OCI-LY1 (cell line): ENCODE results near the gene MRC2.

Source experiments
- EZH2 ChIP-seq: fragments of 200-600 bp; sonication (generic), shearing (Covaris generic); IDR thresholded peaks from 2 replicates; pipeline ENCODE4 v1.8.0; 2017; ENCODE audit warnings: borderline replicate concordance, mixed run types, mild to moderate bottlenecking, antibody characterized with exemption, low read length, moderate library complexity, mixed read lengths
- TF ChIP-seq, protein P1 (sequence below): fragments of 200-600 bp; sonication (generic), shearing (Covaris generic); IDR thresholded peaks from 2 replicates; pipeline ENCODE4 v1.5.1; 2017; ENCODE audit warnings: mild to moderate bottlenecking, antibody characterized with exemption, low read length, moderate library complexity, mixed read lengths

DNA sequence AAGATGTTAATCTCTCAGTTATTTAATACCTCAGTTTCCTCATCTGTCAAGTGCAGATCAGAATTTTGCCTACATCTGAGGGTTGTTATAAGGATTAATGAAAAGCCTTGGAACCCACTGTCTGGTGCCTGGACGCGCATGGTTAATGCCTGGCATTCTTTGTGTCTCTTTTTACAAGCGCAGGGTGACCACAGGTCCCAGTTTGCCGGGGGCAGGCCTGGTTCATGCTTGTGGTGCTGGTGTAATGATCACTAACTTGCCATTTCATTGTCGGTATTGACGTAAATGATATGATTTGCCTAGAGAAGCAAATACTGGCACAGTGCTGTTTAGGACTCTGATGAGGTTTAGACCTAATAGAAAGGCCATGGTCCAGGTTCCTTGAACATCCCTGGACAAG lies 23.1 kb downstream of the MRC2 start:
- TF ChIP-seq, protein P1, sequence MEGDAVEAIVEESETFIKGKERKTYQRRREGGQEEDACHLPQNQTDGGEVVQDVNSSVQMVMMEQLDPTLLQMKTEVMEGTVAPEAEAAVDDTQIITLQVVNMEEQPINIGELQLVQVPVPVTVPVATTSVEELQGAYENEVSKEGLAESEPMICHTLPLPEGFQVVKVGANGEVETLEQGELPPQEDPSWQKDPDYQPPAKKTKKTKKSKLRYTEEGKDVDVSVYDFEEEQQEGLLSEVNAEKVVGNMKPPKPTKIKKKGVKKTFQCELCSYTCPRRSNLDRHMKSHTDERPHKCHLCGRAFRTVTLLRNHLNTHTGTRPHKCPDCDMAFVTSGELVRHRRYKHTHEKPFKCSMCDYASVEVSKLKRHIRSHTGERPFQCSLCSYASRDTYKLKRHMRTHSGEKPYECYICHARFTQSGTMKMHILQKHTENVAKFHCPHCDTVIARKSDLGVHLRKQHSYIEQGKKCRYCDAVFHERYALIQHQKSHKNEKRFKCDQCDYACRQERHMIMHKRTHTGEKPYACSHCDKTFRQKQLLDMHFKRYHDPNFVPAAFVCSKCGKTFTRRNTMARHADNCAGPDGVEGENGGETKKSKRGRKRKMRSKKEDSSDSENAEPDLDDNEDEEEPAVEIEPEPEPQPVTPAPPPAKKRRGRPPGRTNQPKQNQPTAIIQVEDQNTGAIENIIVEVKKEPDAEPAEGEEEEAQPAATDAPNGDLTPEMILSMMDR: no peak
- no peak for TF ChIP-seq EZH2
